Effector memory CD4-positive, alpha-beta T cell (primary cell): ENCODE measurements around the gene HECW1.

Experiments used
- DNase-seq, 3 donors: peaks; one replicate each; pipeline ENCODE4 v3.0.0-alpha.2; 2020
- H3K27ac ChIP-seq: 2 replicates; pipeline ENCODE4 v1.7.0; 2013; ENCODE audit warnings: mild to moderate bottlenecking, low read length, moderate library complexity; ENCODE audit not compliant: insufficient read depth, poor library complexity, severe bottlenecking
- H3K27me3 ChIP-seq: replicated peaks from 2 replicates; pipeline ENCODE4 v1.7.0; 2013; ENCODE audit warnings: mild to moderate bottlenecking, low read length; ENCODE audit not compliant: insufficient read depth, control insufficient read depth, poor library complexity, severe bottlenecking
- H3K36me3 ChIP-seq: 2 replicates; pipeline ENCODE4 v1.7.0; 2013; ENCODE audit warnings: mild to moderate bottlenecking, low read length, moderate library complexity; ENCODE audit not compliant: control insufficient read depth, insufficient read depth
- H3K4me1 ChIP-seq: 2 replicates; pipeline ENCODE4 v1.7.0; 2013; ENCODE audit warnings: low read length, mild to moderate bottlenecking; ENCODE audit not compliant: control insufficient read depth, insufficient read depth, poor library complexity, severe bottlenecking
- H3K4me3 ChIP-seq: 2 replicates; pipeline ENCODE4 v1.7.0; 2013; ENCODE audit warnings: low read length, low read depth, mild to moderate bottlenecking; ENCODE audit not compliant: insufficient read depth, poor library complexity, severe bottlenecking
- H3K9me3 ChIP-seq: 2 replicates; pipeline ENCODE4 v1.7.0; 2013; ENCODE audit warnings: mild to moderate bottlenecking, low read length, moderate library complexity; ENCODE audit not compliant: control insufficient read depth

Gene HECW1

DNA sequence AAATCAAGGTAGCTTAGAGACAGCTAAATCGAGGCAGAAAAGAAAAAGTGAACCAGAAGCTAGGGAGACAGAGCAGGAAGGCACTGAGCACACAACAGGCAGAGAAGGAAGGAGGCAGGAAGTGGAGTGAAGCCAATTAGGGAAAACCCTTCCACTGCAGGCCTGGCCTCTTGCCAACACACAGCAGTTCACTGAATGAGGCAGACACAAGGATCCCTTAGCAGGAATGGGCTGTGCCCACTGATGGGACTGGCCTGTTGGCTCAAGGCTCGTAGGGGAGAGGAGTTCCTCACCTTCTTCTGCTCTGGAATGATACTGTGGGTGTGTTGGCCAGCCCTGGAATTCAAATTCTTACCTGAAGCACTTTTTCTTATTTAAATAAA is 250.2 kb downstream of the HECW1 start:
- H3K4me3 ChIP-seq, result no peak overlapping the region
- no peaks in the 10 kb centered on the region for H3K36me3 ChIP-seq
- DNase-seq, result no peak
- no peaks in the 10 kb centered on the region for H3K9me3 ChIP-seq
- H3K4me1 ChIP-seq, result no peaks in the 10 kb centered on the region
- H3K27ac ChIP-seq, result no peak overlapping the region
- H3K27me3 ChIP-seq, result no peaks in the 10 kb centered on the region

DNA sequence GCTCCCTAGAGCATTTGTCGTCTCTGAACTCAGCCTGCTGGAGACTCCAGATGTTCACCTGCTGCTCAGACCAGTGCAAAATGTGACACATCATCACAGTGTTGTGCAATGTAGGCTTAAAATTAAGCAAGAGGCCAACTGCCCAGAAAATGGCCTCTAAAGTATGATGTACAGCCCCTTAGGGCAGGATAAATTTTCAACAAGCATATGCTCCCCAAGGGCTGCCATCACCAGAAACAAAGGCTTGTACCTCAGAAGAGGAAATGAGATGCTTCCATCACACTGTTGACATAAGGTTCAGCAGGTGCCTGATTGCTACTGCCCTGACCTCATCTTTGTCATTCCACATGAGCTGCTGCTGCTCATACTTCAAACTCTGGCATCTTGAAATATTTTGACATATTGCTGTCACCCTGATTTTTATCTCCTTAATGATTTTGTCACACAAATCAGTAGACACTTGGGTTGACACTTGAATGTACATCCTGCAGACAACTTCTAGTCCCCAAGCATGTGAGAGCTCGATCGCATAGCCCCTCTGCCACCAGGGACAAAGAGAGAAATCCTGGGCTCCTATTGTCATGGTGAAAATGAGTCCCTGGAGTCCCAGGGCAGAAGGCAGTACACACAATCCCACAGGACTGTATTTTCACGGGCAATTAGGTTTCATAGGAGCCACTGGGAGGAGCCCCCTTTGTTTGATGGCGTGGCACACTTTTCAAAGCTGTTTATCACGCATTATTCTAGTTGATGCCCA is 250.8 kb downstream of the HECW1 start:
- Histone ChIP-seq H3K27me3 (no peaks in the 10 kb centered on the region), H3K4me3 (no peak overlapping the region), H3K4me1 (no peaks in the 10 kb centered on the region), H3K9me3 (no peaks in the 10 kb centered on the region), H3K27ac (no peak overlapping the region), H3K36me3 (no peaks in the 10 kb centered on the region)
- DNase-seq, result no peak

DNA sequence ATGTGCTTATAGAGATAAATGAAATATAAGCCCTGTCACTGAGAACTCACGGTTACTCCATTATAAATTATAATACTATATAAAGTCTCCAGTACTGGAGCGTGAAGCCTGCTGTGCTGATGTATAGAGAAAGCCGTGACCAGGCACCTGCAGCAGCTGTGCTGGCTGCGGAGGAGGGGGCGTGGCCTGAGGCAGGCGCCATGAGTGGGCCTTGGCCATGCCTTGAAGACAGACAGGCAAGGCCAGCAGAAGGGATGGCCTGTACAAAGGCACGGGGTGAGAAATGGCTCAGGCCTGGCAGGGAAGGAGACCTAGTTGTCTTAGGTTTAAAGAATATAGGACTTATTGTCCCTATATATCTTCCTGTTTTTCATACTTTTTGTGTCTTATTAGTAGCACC is 251.9 kb downstream of the HECW1 start:
- H3K4me3 ChIP-seq, result no peak overlapping the region
- H3K27ac ChIP-seq, result no peak overlapping the region
- DNase-seq, result no peak
- H3K27me3 ChIP-seq, result no peaks in the 10 kb centered on the region
- no peaks in the 10 kb centered on the region for H3K9me3 ChIP-seq
- no peaks in the 10 kb centered on the region for H3K4me1 ChIP-seq
- H3K36me3 ChIP-seq, result no peaks in the 10 kb centered on the region

DNA sequence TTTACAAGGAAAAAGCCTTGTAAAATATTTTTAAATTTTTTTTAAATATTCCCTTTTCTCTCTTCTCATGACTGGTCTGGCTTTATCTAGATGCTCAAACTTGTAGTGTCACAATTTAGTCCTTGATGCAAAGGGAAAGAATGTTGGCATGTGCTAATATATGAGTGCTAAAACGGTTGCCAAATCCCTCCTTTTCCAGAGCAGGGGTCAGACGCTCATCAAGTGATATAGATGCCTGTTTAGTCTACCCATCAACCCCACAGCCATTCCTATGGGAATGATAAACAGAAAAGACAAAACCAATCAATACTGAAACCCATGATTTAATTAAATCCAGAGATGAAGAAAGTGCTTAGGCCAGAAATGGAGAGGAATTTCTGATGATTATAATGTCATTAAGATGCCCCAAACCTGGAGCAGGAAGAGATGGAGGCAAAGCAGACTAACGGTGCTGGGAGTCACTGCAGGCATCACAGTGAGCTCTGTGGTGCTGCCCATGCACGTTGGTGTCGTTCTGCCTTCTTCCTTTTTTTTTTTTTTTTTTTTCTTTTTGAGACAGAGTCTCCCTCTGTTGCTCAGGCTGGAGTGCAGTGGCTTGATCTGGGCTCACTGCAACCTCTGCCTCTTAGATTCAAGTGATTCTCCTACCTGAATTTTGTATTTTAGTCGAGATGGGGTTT is 260.4 kb downstream of the HECW1 start:
- no peaks in the 10 kb centered on the region for H3K9me3 ChIP-seq
- DNase-seq, result no peak
- no peaks in the 10 kb centered on the region for H3K36me3 ChIP-seq
- no peaks in the 10 kb centered on the region for H3K4me1 ChIP-seq
- no peaks in the 10 kb centered on the region for H3K27me3 ChIP-seq
- H3K4me3 ChIP-seq, result no peak overlapping the region
- no peak overlapping the region for H3K27ac ChIP-seq

DNA sequence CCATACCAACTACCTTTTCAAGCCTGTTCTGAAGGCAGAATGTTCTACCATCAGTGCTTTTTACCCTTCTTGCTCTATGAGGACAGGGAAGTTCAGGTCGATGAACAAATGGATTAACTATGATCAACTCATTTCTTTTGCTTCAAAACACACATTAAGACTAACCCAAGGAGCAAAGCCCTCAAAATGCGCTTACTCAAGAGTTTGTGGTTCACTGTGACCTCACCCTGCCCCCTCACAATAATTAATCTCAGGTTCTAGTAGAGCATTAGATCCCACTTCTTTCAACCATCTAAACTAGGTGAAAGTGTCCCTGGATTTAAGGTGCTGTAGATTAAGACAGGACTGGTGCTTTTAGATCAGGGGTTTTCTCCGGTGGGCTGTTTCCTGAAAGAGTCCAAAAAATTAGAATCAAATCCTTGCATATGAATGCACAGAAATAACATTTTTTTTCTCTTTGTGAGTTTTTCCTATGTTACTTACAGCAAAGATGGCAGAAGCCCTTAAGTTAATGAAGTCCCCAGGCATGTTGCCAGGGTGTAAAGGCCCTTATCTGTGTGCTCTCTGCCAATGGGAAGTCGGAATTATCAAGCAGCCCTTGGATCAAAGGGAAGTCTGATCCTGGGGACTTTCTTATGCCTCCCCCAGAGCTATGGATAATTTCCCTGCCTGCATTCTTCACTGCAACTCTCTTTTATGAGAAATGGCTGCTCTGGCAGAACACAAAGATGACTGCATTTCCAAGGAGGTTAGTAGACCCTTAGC is 264.9 kb downstream of the HECW1 start:
- Histone ChIP-seq H3K4me1 (no peaks in the 10 kb centered on the region), H3K4me3 (no peak overlapping the region), H3K36me3 (no peaks in the 10 kb centered on the region), H3K9me3 (no peaks in the 10 kb centered on the region), H3K27ac (no peak overlapping the region), H3K27me3 (no peaks in the 10 kb centered on the region)
- DNase-seq, result no peak

DNA sequence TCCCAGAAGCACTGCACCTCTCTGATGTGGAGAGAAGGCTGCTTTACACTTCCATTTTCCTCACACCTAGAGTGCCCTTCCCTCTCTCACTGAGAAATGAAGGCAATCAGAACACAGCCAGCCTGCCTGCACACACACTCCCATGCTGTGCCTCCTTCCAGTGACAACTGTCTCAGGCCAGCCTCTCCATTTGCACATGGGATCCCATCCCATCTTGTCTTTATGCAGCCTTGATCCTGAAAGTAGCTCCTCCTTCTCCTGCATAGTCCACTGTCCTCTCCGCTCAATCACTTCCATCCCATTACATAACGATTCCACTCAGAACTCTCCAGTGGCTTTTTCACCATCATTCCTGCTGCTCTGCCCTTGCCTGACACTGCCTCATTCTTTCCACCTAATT is 266.8 kb downstream of the HECW1 start:
- Histone ChIP-seq H3K4me3 (no peak overlapping the region), H3K4me1 (no peaks in the 10 kb centered on the region), H3K36me3 (no peaks in the 10 kb centered on the region), H3K27me3 (no peaks in the 10 kb centered on the region), H3K27ac (no peak overlapping the region), H3K9me3 (no peaks in the 10 kb centered on the region)
- no peak for DNase-seq

DNA sequence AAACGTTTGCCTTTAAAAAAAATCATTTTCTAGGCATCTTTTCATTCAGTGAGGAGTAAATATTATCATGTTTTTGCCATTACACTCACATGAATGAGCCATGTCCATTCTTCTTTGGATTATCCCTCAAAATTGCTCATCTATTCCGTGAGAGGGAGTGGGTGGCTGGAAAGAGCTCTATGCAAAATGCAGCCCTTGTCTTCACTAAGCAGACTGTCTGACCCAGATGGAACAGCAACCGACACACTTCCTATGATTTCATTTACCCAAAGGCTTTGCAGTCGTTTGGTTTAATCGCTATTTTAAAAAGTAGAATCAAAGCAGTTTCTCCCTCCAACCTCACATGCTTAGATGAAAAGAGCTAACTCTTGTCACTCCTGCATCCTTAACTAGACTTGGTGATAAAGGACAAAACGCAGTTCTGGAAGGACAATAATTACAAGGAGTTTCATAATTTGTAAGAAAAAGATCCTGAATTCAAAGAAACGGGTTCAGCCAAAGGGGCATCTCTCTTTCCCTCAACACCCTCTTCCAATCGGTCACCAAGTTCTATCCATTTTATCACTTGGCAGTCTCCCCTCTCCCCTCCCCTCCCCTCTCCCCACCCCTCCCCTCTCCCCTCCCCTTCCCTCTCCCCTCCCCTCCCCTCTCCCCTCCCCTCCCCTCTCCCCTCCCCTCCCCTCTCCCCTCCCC is 272.3 kb downstream of the HECW1 start:
- Histone ChIP-seq H3K36me3 (no peaks in the 10 kb centered on the region), H3K9me3 (no peaks in the 10 kb centered on the region), H3K27me3 (no peaks in the 10 kb centered on the region), H3K27ac (no peak overlapping the region), H3K4me3 (no peak overlapping the region), H3K4me1 (no peaks in the 10 kb centered on the region)
- DNase-seq, result no peak

DNA sequence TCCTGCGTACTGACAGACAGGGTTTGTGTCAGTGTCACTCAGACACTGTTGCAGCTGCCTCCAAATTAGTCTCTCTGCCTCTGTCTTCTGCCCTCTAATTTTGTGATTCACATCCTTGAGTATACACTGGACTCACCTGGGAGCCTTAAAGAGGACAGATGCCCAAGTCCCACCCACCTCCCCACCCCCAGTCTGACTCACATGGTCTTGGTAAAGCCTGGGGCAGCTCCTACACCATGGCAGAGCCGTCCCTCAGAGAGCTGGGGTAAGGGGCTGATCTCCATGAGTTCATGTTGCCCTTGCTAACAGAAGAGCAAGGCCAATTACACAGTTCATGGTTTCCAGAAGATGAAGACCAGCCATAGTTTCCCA is 272.8 kb downstream of the HECW1 start:
- Histone ChIP-seq H3K4me1 (no peaks in the 10 kb centered on the region), H3K27me3 (no peaks in the 10 kb centered on the region), H3K9me3 (no peaks in the 10 kb centered on the region), H3K36me3 (no peaks in the 10 kb centered on the region), H3K4me3 (no peak overlapping the region), H3K27ac (no peak overlapping the region)
- DNase-seq, result no peak

DNA sequence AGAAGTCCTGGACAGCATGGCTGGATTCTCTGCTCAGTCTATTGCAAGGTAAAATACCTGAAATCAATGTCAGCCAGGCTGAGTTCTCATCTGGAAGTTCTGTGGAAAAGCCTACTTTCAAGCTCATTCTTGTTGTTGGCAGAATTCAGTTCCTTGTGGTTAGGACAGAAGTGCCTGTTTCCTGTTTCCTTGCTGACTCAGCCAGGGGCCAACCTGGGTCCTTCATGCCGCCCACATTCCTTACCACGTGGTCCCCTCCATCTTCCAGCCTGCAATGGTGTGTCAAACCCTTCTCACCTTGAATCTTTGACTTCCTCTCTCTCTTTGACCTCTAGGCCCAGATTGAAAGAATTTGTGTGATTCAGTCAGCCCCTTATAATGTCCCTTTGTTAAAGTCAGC is 273.4 kb downstream of the HECW1 start:
- H3K36me3 ChIP-seq, result no peaks in the 10 kb centered on the region
- H3K27ac ChIP-seq, result no peak overlapping the region
- no peak for DNase-seq
- no peaks in the 10 kb centered on the region for H3K9me3 ChIP-seq
- no peaks in the 10 kb centered on the region for H3K27me3 ChIP-seq
- no peak overlapping the region for H3K4me3 ChIP-seq
- H3K4me1 ChIP-seq, result no peaks in the 10 kb centered on the region
